Body of pancreas (tissue), 4 donors: ENCODE measurements around the gene CHCHD6. TPM values are rescaled to one million over a fixed set of nuclear protein-coding genes. Genes with fewer than 3 reads are reported as not detected.

ENCODE experiments used
- ATAC-seq: fragments of 150-250 bp; one replicate; pipeline ENCODE4 v1.9.1; 2016
- DNase-seq, 4 donors: peaks; one replicate each; pipeline ENCODE4 v3.0.0-alpha.2; 2019
- H3K27ac ChIP-seq, 4 donors: fragments of 200-600 bp; sonication (generic); 1 replicate in 3 of 4; 2 replicates in 1 of 4; pipeline versions ENCODE4 v1.5.1 to v1.6.1; 2016 to 2019; ENCODE audit warnings: mild to moderate bottlenecking in 1 of 4, mixed read lengths in 1 of 4, moderate library complexity in 1 of 4
- H3K27me3 ChIP-seq, 2 donors: fragments of 200-600 bp; sonication (generic); one replicate each; pipeline ENCODE4 v1.6.0; 2016; ENCODE audit warnings: mild to moderate bottlenecking in 1 of 2
- H3K36me3 ChIP-seq, 2 donors: fragments of 200-600 bp; sonication (generic); replicated peaks in 1 of 2; 2 replicates each; pipeline ENCODE4 v1.5.1; 2016; ENCODE audit warnings: low read depth in 2 of 2; ENCODE audit not compliant: insufficient read depth in 1 of 2
- H3K4me1 ChIP-seq: fragments of 200-600 bp; sonication (generic); one replicate; pipeline ENCODE4 v1.6.0; 2016
- H3K4me3 ChIP-seq, 2 donors: fragments of 200-600 bp; sonication (generic); 1 replicate in 1 of 2; 2 replicates in 1 of 2; pipeline ENCODE4 v1.5.1; 2016 to 2019
- H3K9me3 ChIP-seq, 3 donors: fragments of 200-600 bp; sonication (generic); 1 replicate in 2 of 3; 2 replicates in 1 of 3; pipeline ENCODE4 v1.5.1; 2016
- POLR2A ChIP-seq, 3 donors: fragments of 450-650 bp; IDR thresholded peaks; one replicate each; pipeline ENCODE4 v1.6.1; 2016; ENCODE audit warnings: antibody characterized with exemption in 3 of 3, mild to moderate bottlenecking in 2 of 3
- WGBS, 2 donors: methylation state at CpG; one replicate each; pipeline ENCODE4 v1.1.5; 2017; 5-methylcytosine and 5-hydroxymethylcytosine counted together
- intact Hi-C: fragments of 100-400 bp; cut with DNase I; formaldehyde crosslinking; loops from one replicate; pipeline ENCODE4 v1.15.1; 2023
- total RNA-seq, 2 donors: library from RNA; depleted of rRNA; stranded (reverse); fragments of >200 nt; gene quantifications; one replicate each; pipeline ENCODE4 v1.1.0, GENCODE V29; 2016
- TF ChIP-seq, protein P1 (sequence below), 7 experiments: fragments of 450-650 bp in 4 of 7; fragments of 200-600 bp in 3 of 7; sonication (generic) in 3 of 7; IDR thresholded peaks; one replicate each; pipeline ENCODE4 v1.5.1; 2016 to 2019; ENCODE audit warnings: antibody characterized with exemption in 7 of 7

CHCHD6 gene
- total RNA-seq, 2 donors from 2014 or later = 0.66 to 10.9 TPM

DNA sequence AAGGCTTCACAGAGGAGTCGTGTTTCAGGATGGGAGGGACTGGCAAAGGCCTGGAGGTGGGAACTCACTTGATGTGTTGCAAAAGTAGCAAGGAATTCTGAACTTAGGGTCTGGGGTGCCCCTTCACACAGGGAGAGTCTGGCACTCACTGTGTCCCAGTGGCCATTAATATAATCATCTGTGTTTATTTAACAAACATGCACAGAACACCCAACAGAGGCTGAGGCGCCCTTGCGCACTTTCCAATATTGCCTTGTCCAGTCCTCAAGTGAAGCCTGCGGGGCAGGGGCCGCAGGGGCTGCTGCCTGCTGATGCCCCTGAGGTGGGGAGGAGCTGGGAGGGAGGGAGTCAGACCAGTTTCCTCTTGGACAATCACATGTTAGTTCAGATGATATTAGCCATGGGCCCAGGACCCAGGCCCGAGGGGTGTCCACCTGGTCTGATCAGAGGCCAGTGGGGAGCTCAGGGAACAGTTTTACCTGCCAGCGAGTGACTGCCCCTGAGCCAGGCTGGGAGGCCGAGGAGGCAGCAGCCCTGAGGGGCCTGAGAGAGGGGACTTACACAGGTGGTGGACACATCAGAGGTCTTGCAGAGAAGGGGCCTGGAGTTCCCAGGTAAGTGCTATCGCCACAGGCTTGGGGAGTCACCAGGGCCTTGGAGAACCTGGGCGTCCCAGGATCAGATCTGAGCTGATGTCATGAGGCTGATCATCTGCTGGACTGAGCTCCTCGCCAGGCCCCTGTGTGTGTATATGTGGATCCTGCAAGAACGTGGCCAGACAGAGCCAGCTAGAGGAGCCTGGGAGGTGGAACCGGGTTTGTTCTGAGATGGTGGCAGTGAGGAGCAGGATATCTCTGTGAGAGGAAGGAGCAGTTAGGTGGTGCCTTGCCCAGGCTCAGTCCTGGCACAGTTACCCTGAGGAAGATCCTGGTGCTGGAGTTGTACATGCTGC lies 35.3 kb upstream of the CHCHD6 start:
- Histone ChIP-seq H3K36me3 (no peaks in the 10 kb centered on the region), H3K27me3 (no peaks in the 10 kb centered on the region), H3K4me3 (no peak overlapping the region), H3K4me1 (no peaks in the 10 kb centered on the region), H3K27ac (no peak overlapping the region), H3K9me3 (no peaks in the 10 kb centered on the region)
- DNase-seq (no peak), ATAC-seq (no peak)
- 86 to 88% methylated on average over 9 to 13 of the region's 13 CpGs for WGBS, 2 donors
- intact Hi-C loops = no loop called here
- TF ChIP-seq, protein P1, sequence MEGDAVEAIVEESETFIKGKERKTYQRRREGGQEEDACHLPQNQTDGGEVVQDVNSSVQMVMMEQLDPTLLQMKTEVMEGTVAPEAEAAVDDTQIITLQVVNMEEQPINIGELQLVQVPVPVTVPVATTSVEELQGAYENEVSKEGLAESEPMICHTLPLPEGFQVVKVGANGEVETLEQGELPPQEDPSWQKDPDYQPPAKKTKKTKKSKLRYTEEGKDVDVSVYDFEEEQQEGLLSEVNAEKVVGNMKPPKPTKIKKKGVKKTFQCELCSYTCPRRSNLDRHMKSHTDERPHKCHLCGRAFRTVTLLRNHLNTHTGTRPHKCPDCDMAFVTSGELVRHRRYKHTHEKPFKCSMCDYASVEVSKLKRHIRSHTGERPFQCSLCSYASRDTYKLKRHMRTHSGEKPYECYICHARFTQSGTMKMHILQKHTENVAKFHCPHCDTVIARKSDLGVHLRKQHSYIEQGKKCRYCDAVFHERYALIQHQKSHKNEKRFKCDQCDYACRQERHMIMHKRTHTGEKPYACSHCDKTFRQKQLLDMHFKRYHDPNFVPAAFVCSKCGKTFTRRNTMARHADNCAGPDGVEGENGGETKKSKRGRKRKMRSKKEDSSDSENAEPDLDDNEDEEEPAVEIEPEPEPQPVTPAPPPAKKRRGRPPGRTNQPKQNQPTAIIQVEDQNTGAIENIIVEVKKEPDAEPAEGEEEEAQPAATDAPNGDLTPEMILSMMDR (IDR thresholded peaks at IDR 0.05) = no peak

DNA sequence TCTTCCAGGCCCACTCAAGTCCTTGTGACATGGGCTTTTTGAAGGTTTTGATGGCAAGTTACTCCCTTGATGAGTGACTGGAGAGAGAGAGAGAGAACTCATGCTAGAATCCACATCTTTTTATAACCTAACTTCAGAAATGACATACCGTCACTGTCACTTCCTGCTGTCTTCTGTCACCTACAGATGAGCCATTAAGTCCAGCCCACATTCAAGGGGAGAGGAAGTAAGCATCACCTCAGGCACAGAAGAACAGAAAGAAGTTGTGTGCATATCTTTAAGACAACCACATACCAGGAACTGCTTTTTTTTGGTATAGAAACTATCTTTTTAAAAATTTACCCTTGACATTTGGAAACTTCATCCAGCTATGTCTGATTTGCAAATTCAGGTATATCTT lies 32.5 kb upstream of the CHCHD6 start:
- Histone ChIP-seq H3K36me3 (no peaks in the 10 kb centered on the region), H3K9me3 (no peaks in the 10 kb centered on the region), H3K4me3 (no peak overlapping the region), H3K27ac (no peak overlapping the region), H3K4me1 (no peaks in the 10 kb centered on the region), H3K27me3 (no peaks in the 10 kb centered on the region)
- WGBS, 2 donors = 62 to 84% methylated on average over 1 of the region's 1 CpG
- no peak for TF ChIP-seq POLR2A (IDR thresholded peaks at IDR 0.05)
- TF ChIP-seq, protein P1 (IDR thresholded peaks at IDR 0.05) = no peak
- DNase-seq (no peak), ATAC-seq (no peak)
- intact Hi-C loops = loop anchor here (10.0 kb wide), 1 partner anchor 783 kb away; no protein-coding TSS in a partner anchor

DNA sequence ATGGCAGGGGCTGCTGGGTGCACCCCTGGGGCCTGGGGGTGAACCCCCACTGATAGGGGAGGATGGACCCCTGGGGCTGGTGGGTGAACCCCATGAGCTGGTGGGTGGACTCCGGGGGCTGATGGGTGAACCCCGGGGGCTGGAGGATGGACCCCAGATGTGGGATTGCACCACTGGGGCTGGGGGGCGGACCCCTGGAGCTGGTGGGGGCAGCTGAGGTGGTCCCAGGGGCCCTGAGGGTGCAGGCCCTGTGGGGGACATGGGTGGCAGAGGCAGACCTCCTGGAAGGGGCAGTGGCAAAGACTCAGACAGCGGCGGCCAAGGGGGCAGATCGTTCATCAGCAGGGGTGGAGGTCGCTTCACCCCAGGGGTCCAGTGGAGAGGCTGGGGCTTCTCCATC lies 31.7 kb upstream of the CHCHD6 start:
- no peak overlapping the region for H3K27ac ChIP-seq
- H3K4me3 ChIP-seq = no peak overlapping the region
- intact Hi-C loops = loop anchor here (10.0 kb wide), 1 partner anchor 782 kb away; no protein-coding TSS in a partner anchor
- TF ChIP-seq POLR2A (IDR thresholded peaks at IDR 0.05) = no peak
- TF ChIP-seq, protein P1 (IDR thresholded peaks at IDR 0.05) = no peak
- no peaks in the 10 kb centered on the region for H3K9me3 ChIP-seq
- no peaks in the 10 kb centered on the region for H3K27me3 ChIP-seq
- no peaks in the 10 kb centered on the region for H3K36me3 ChIP-seq
- 68 to 78% methylated on average over 6 to 7 of the region's 7 CpGs for WGBS, 2 donors
- DNase-seq = no peak
- H3K4me1 ChIP-seq = no peaks in the 10 kb centered on the region
- no peak for ATAC-seq

DNA sequence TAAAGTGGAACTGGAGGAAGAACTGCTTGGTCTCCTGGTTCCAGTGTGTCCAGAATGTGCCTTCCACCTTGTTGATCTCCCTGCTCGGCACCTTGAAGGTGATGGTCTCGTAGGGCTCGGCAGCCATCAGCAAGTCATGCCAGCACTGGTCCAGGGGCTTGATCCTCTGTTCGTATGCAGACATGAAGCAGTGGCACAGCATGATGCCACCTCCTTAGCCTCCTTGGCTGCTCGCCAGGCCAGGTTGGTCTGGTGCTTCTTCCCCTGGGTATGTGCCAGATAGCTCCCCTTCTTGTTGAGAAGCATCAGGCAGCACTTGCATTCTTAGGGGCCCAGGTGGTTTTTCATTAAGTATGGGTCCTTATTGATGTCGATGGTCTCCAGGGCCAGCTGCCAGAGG lies 31.3 kb upstream of the CHCHD6 start:
- intact Hi-C loops = loop anchor here (10.0 kb wide), 1 partner anchor 782 kb away; no protein-coding TSS in a partner anchor
- 77 to 81% methylated on average over 6 of the region's 6 CpGs for WGBS, 2 donors

More for the DNA sequence above, 31.3 kb upstream of the CHCHD6 start:
- ATAC-seq = no peak
- Histone ChIP-seq H3K27me3 (no peaks in the 10 kb centered on the region), H3K36me3 (no peaks in the 10 kb centered on the region), H3K9me3 (no peaks in the 10 kb centered on the region), H3K27ac (no peak overlapping the region), H3K4me3 (no peak overlapping the region), H3K4me1 (no peaks in the 10 kb centered on the region)
- DNase-seq = no peak
- TF ChIP-seq, protein P1 (IDR thresholded peaks at IDR 0.05) = no peak
- no peak for TF ChIP-seq POLR2A (IDR thresholded peaks at IDR 0.05)
